PC-3 (cell line): ENCODE measurements around the gene MEGF6.

Experiments used
- EZH2 ChIP-seq: fragments of 300-600 bp; sonication (generic); IDR thresholded peaks from one replicate; pipeline ENCODE4 v1.6.1; 2017; ENCODE audit warnings: antibody characterized with exemption, mild to moderate bottlenecking, low read length; ENCODE audit not compliant: unreplicated experiment
- EZH2phosphoT487 ChIP-seq: fragments of 300-600 bp; sonication (generic); IDR thresholded peaks from 2 replicates; pipeline ENCODE4 v1.6.1; 2018; ENCODE audit warnings: mild to moderate bottlenecking, antibody characterized with exemption, low read length, borderline replicate concordance
- TF ChIP-seq, protein P1 (sequence below): fragments of 300-600 bp; sonication (generic); conservative IDR thresholded peaks from 2 replicates; pipeline ENCODE4 v1.5.1; 2017; ENCODE audit warnings: antibody characterized with exemption, low read depth, mild to moderate bottlenecking, low read length

DNA sequence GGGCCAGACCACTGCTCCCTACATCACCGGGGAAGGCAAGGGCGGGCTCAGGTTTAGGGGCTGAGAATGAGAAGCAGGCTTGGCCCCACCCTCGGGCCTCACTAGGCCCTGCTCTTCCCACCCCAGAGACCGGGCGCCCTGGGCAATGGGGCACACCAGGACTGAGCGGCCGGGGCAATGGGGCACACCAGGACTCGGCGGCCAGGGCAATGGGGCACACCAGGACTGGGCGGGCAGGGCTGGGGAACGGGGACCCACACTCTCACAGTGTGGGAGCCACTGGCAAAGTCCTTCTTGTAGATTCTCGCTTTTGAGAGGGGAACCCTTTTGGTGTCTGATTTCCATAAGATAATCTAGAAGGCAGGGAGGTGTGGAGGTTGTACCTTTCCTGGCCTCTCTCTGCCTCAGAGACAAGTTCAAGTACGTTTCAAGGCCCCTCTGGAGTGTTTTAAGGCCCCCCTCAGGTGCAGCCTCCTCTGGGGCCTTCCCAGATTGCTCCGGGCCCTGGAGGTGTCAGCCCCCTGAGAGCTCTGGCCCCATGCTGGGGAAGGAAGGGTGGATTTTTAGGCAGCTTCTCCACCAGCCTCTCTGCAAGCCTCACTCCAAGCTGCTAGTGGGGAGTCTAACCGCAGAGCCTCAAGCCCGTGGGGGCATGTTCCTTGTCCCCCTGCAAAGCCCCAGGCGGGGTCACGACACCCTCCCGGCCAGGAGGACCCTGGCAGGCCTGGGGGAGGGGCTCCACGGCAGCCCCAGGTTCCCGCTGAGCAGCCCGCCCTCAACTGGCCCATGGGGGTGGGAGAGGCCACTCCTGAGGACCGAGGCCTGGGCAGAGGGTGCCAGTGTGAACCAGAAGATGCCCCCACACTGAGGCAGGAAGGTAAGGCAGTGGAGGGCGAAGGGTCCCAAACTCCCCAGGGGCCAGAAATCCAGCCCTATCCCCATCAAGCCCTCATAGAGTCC is 90.6 kb downstream of the MEGF6 start:
- TF ChIP-seq, protein P1, sequence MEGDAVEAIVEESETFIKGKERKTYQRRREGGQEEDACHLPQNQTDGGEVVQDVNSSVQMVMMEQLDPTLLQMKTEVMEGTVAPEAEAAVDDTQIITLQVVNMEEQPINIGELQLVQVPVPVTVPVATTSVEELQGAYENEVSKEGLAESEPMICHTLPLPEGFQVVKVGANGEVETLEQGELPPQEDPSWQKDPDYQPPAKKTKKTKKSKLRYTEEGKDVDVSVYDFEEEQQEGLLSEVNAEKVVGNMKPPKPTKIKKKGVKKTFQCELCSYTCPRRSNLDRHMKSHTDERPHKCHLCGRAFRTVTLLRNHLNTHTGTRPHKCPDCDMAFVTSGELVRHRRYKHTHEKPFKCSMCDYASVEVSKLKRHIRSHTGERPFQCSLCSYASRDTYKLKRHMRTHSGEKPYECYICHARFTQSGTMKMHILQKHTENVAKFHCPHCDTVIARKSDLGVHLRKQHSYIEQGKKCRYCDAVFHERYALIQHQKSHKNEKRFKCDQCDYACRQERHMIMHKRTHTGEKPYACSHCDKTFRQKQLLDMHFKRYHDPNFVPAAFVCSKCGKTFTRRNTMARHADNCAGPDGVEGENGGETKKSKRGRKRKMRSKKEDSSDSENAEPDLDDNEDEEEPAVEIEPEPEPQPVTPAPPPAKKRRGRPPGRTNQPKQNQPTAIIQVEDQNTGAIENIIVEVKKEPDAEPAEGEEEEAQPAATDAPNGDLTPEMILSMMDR, result no peak
- no peak for TF ChIP-seq EZH2phosphoT487
- TF ChIP-seq EZH2, result no peak
